ENCODE results near the gene PCDHGA9.
"Not testable (repeated sequence)": the region's sequence is repeated elsewhere in the genome, so short reads cannot be mapped to it uniquely, and the experiment has no call there.

DNA sequence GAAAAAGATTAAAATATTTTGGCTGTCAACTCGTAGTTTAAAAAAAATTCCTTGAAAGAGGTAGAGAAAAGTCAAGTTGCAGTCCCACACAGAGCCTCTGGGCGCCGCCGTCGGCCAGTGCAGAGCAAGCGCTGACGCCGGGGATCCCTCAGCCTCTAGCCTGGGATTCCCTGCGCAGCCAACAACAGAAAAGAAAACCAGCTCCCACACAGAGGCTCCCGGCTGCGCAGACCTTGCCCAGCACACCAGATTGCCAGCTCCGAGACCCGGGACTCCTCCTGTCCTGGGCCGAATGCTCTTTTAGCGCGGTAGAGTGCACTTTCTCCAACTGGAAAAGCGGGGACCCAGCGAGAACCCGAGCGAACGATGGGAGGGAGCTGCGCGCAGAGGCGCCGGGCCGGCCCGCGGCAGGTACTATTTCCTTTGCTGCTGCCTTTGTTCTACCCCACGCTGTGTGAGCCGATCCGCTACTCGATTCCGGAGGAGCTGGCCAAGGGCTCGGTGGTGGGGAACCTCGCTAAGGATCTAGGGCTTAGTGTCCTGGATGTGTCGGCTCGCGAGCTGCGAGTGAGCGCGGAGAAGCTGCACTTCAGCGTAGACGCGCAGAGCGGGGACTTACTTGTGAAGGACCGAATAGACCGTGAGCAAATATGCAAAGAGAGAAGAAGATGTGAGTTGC is 15.1 kb downstream of the PCDHGA9 start, which contains the start of gene PCDHGB7:
- TF ChIP-seq CTCF (IDR thresholded peaks at IDR 0.05; ENCODE audit: insufficient read depth, low read length, poor library complexity, severe bottlenecking), result peak; percentile 21
- not testable (repeated sequence) for TF ChIP-seq EZH2phosphoT487 (conservative IDR thresholded peaks at IDR 0.05; ENCODE audit: low read length)
